PC-9 (cell line): ENCODE results near the gene CAB39L.

Experiments
- EZH2 ChIP-seq: fragments of 200-600 bp; sonication (generic); IDR thresholded peaks from 2 replicates; pipeline ENCODE4 v1.8.0; 2017; ENCODE audit warnings: antibody characterized with exemption, low read depth
- TF ChIP-seq, protein P1 (sequence below): fragments of 200-600 bp; sonication (generic); conservative IDR thresholded peaks from 2 replicates; pipeline ENCODE4 v1.6.1; 2017; ENCODE audit warnings: mixed run types, antibody characterized with exemption, mild to moderate bottlenecking, moderate library complexity

- no peak for TF ChIP-seq EZH2
- TF ChIP-seq, protein P1, sequence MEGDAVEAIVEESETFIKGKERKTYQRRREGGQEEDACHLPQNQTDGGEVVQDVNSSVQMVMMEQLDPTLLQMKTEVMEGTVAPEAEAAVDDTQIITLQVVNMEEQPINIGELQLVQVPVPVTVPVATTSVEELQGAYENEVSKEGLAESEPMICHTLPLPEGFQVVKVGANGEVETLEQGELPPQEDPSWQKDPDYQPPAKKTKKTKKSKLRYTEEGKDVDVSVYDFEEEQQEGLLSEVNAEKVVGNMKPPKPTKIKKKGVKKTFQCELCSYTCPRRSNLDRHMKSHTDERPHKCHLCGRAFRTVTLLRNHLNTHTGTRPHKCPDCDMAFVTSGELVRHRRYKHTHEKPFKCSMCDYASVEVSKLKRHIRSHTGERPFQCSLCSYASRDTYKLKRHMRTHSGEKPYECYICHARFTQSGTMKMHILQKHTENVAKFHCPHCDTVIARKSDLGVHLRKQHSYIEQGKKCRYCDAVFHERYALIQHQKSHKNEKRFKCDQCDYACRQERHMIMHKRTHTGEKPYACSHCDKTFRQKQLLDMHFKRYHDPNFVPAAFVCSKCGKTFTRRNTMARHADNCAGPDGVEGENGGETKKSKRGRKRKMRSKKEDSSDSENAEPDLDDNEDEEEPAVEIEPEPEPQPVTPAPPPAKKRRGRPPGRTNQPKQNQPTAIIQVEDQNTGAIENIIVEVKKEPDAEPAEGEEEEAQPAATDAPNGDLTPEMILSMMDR, result no peak
Observed at GRCh38 chr13:49456156-49456555, 12.3 kb upstream of the CAB39L start.
